ENCODE measurements around the gene CHST14.

The CHST14 gene

GRCh38 chr15:40463279-40463678, 7.5 kb upstream of the CHST14 start:
- H3K4me2 ChIP-seq (ENCODE audit: low read length) = no peak overlapping the region
- H3K27me3 ChIP-seq (ENCODE audit: insufficient read depth, low read length, poor library complexity) = no peaks in the 10 kb centered on the region
- H3K9ac ChIP-seq (ENCODE audit: low read length) = no peak overlapping the region
- no peak for DNase-seq
- H3K36me3 ChIP-seq (ENCODE audit: control insufficient read depth, insufficient read depth, low read length) = peaks cover 15% of the 10 kb centered on the region
- H2AK5ac ChIP-seq (ENCODE audit: low read length) = no peak overlapping the region
- peaks cover 19% of the 10 kb centered on the region for H3K79me2 ChIP-seq (ENCODE audit: control insufficient read depth, insufficient read depth, low read length)
- no peak overlapping the region for H3K23ac ChIP-seq (ENCODE audit: low read length)
- no peak overlapping the region for H2BK5ac ChIP-seq (ENCODE audit: low read length)
- H3K4me1 ChIP-seq (ENCODE audit: control insufficient read depth, low read depth, low read length) = no peaks in the 10 kb centered on the region
- WGBS (ENCODE audit: extremely low coverage, insufficient coverage, low lambda C conversion rate) = no CpG with 5 or more reads among the region's 2 CpGs
- no peak overlapping the region for H3K56ac ChIP-seq (ENCODE audit: low read length)
- no peak overlapping the region for H3K4ac ChIP-seq (ENCODE audit: low read depth, low read length)
- no peak overlapping the region for H3K27ac ChIP-seq (ENCODE audit: low read depth, low read length)
- no peak overlapping the region for H3K4me3 ChIP-seq (ENCODE audit: low read length)
- H4K5ac ChIP-seq (ENCODE audit: low read length) = no peak overlapping the region
- H4K8ac ChIP-seq (ENCODE audit: low read depth, low read length) = no peak overlapping the region
- no peak overlapping the region for H2BK15ac ChIP-seq (replicated peaks; ENCODE audit: low read depth)
- H3K79me1 ChIP-seq (ENCODE audit: low read length) = peaks cover 17% of the 10 kb centered on the region
- no peak overlapping the region for H3K18ac ChIP-seq (ENCODE audit: low read length)
- no peak overlapping the region for H2BK120ac ChIP-seq (ENCODE audit: low read depth, low read length)

GRCh38 chr15:40463886-40464545, 6.8 kb upstream of the CHST14 start:
- Histone ChIP-seq H2BK120ac (ENCODE audit: low read depth, low read length) (no peak overlapping the region), H3K23ac (ENCODE audit: low read length) (no peak overlapping the region), H2BK5ac (ENCODE audit: low read length) (no peak overlapping the region), H3K4ac (ENCODE audit: low read depth, low read length) (no peak overlapping the region), H3K56ac (ENCODE audit: low read length) (no peak overlapping the region), H3K4me2 (ENCODE audit: low read length) (no peak overlapping the region), H3K18ac (ENCODE audit: low read length) (no peak overlapping the region), H2AK5ac (ENCODE audit: low read length) (no peak overlapping the region), H2BK15ac (replicated peaks; ENCODE audit: low read depth) (no peak overlapping the region), H3K27me3 (ENCODE audit: insufficient read depth, low read length, poor library complexity) (no peaks in the 10 kb centered on the region), H3K79me2 (ENCODE audit: control insufficient read depth, insufficient read depth, low read length) (peaks cover 13% of the 10 kb centered on the region), H3K9ac (ENCODE audit: low read length) (no peak overlapping the region), H3K36me3 (ENCODE audit: control insufficient read depth, insufficient read depth, low read length) (peaks cover 15% of the 10 kb centered on the region), H3K79me1 (ENCODE audit: low read length) (peaks cover 16% of the 10 kb centered on the region), H4K8ac (ENCODE audit: low read depth, low read length) (no peak overlapping the region), H4K5ac (ENCODE audit: low read length) (no peak overlapping the region), H3K27ac (ENCODE audit: low read depth, low read length) (no peak overlapping the region), H3K4me3 (ENCODE audit: low read length) (no peak overlapping the region), H3K4me1 (ENCODE audit: control insufficient read depth, low read depth, low read length) (no peaks in the 10 kb centered on the region)
- no peak for DNase-seq
- no CpG with 5 or more reads among the region's 14 CpGs for WGBS (ENCODE audit: extremely low coverage, insufficient coverage, low lambda C conversion rate)

DNA sequence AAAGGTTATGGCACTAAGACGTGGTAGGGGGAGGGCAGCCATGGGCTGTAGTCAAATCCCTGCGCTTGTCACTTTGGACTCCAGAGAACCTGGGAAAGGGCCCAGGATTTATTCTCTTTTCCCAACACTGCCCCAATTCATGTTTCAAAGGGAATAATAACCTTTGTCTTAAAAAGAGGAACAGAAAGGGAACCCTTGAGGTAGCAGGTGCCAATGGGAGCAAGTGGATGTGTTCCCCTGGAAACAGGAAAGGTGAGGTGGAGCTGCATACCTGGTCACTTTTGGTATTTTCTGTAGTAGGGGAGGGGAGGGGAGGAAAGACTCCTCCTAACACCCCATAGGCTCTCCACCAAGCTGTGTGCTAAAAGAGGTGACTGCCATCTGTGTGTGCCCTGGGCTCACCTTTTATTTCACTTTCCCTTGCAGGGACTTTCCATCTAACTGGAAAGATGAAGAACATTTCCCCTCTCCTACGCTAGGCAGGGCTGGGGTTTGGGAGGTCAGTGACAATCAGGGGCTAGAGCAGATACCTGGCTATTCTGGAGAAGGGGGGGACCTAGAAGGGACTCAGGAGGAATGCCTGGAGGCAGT, 6.1 kb upstream of the CHST14 start:
- H3K79me2 ChIP-seq (ENCODE audit: control insufficient read depth, insufficient read depth, low read length) = peaks cover 9% of the 10 kb centered on the region
- H3K4ac ChIP-seq (ENCODE audit: low read depth, low read length) = no peak overlapping the region
- H3K56ac ChIP-seq (ENCODE audit: low read length) = no peak overlapping the region
- no peaks in the 10 kb centered on the region for H3K4me1 ChIP-seq (ENCODE audit: control insufficient read depth, low read depth, low read length)
- peaks cover 15% of the 10 kb centered on the region for H3K79me1 ChIP-seq (ENCODE audit: low read length)
- H2AK5ac ChIP-seq (ENCODE audit: low read length) = no peak overlapping the region
- no peak overlapping the region for H3K4me2 ChIP-seq (ENCODE audit: low read length)
- H3K23ac ChIP-seq (ENCODE audit: low read length) = no peak overlapping the region
- H3K27me3 ChIP-seq (ENCODE audit: insufficient read depth, low read length, poor library complexity) = no peaks in the 10 kb centered on the region
- H4K5ac ChIP-seq (ENCODE audit: low read length) = no peak overlapping the region
- no peak overlapping the region for H3K9ac ChIP-seq (ENCODE audit: low read length)
- no peak overlapping the region for H2BK15ac ChIP-seq (replicated peaks; ENCODE audit: low read depth)
- H2BK120ac ChIP-seq (ENCODE audit: low read depth, low read length) = no peak overlapping the region
- H3K4me3 ChIP-seq (ENCODE audit: low read length) = no peak overlapping the region
- no peak overlapping the region for H3K18ac ChIP-seq (ENCODE audit: low read length)
- no peak overlapping the region for H3K27ac ChIP-seq (ENCODE audit: low read depth, low read length)
- no CpG with 5 or more reads among the region's 3 CpGs for whole genome bisulfite sequencing (ENCODE audit: extremely low coverage, insufficient coverage, low lambda C conversion rate)
- DNase-seq = no peak
- H3K36me3 ChIP-seq (ENCODE audit: control insufficient read depth, insufficient read depth, low read length) = peaks cover 12% of the 10 kb centered on the region
- H4K8ac ChIP-seq (ENCODE audit: low read depth, low read length) = no peak overlapping the region
- H2BK5ac ChIP-seq (ENCODE audit: low read length) = no peak overlapping the region

- Histone ChIP-seq H3K36me3 (ENCODE audit: control insufficient read depth, insufficient read depth, low read length) (peaks cover 9% of the 10 kb centered on the region), H3K27ac (ENCODE audit: low read depth, low read length) (no peak overlapping the region), H4K5ac (ENCODE audit: low read length) (no peak overlapping the region), H3K23ac (ENCODE audit: low read length) (no peak overlapping the region), H3K79me1 (ENCODE audit: low read length) (peaks cover 8% of the 10 kb centered on the region), H2BK5ac (ENCODE audit: low read length) (no peak overlapping the region), H3K4ac (ENCODE audit: low read depth, low read length) (no peak overlapping the region), H2BK120ac (ENCODE audit: low read depth, low read length) (no peak overlapping the region), H3K27me3 (ENCODE audit: insufficient read depth, low read length, poor library complexity) (no peaks in the 10 kb centered on the region), H3K56ac (ENCODE audit: low read length) (no peak overlapping the region), H3K4me3 (ENCODE audit: low read length) (no peak overlapping the region), H2BK15ac (replicated peaks; ENCODE audit: low read depth) (no peak overlapping the region), H3K4me1 (ENCODE audit: control insufficient read depth, low read depth, low read length) (peaks cover 4% of the 10 kb centered on the region), H3K9ac (ENCODE audit: low read length) (no peak overlapping the region), H2AK5ac (ENCODE audit: low read length) (no peak overlapping the region), H3K18ac (ENCODE audit: low read length) (no peak overlapping the region), H3K79me2 (ENCODE audit: control insufficient read depth, insufficient read depth, low read length) (no peaks in the 10 kb centered on the region), H4K8ac (ENCODE audit: low read depth, low read length) (no peak overlapping the region), H3K4me2 (ENCODE audit: low read length) (no peak overlapping the region)
- DNase-seq = no peak
- WGBS (ENCODE audit: extremely low coverage, insufficient coverage, low lambda C conversion rate) = no CpG with 5 or more reads among the region's 10 CpGs
These were observed 4.8 kb upstream of the CHST14 start for GRCh38 chr15:40465939-40466338.

- Histone ChIP-seq H3K4me1 (ENCODE audit: control insufficient read depth, low read depth, low read length) (peaks cover 4% of the 10 kb centered on the region), H2BK5ac (ENCODE audit: low read length) (no peak overlapping the region), H3K27me3 (ENCODE audit: insufficient read depth, low read length, poor library complexity) (no peaks in the 10 kb centered on the region), H3K79me2 (ENCODE audit: control insufficient read depth, insufficient read depth, low read length) (no peaks in the 10 kb centered on the region), H3K56ac (ENCODE audit: low read length) (no peak overlapping the region), H3K23ac (ENCODE audit: low read length) (no peak overlapping the region), H3K9ac (ENCODE audit: low read length) (no peak overlapping the region), H3K4me2 (ENCODE audit: low read length) (no peak overlapping the region), H3K4me3 (ENCODE audit: low read length) (no peak overlapping the region), H2AK5ac (ENCODE audit: low read length) (no peak overlapping the region), H2BK120ac (ENCODE audit: low read depth, low read length) (no peak overlapping the region), H3K79me1 (ENCODE audit: low read length) (peaks cover 8% of the 10 kb centered on the region), H3K27ac (ENCODE audit: low read depth, low read length) (no peak overlapping the region), H3K18ac (ENCODE audit: low read length) (no peak overlapping the region), H4K5ac (ENCODE audit: low read length) (no peak overlapping the region), H3K36me3 (ENCODE audit: control insufficient read depth, insufficient read depth, low read length) (peaks cover 9% of the 10 kb centered on the region), H3K4ac (ENCODE audit: low read depth, low read length) (no peak overlapping the region), H2BK15ac (replicated peaks; ENCODE audit: low read depth) (no peak overlapping the region), H4K8ac (ENCODE audit: low read depth, low read length) (no peak overlapping the region)
- no CpG with 5 or more reads among the region's 7 CpGs for WGBS (ENCODE audit: extremely low coverage, insufficient coverage, low lambda C conversion rate)
- DNase-seq = no peak
These were observed 4.1 kb upstream of the CHST14 start for GRCh38 chr15:40466426-40467260.
